ENCODE measurements around the gene LONRF3.

The LONRF3 gene

GRCh38 chrX:118974088-118974907 lies at the start of gene LONRF3:
Gene LONRF3, plus strand, starts transcription at chrX:118974618. Its CDS starts 163 bp downstream, at chrX:118974781.
- Mint-ChIP-seq H3K9me3 (no peaks in the 10 kb centered on the region), H3K4me1 (ENCODE audit: low read depth) (peaks cover 13% of the 10 kb centered on the region), H3K4me3 (peak within 1 kb of the TSS; percentile 93), H3K27ac (peak within 1 kb of the TSS; percentile 99), H3K27me3 (peaks cover 17% of the 10 kb centered on the region), H3K36me3 (ENCODE audit: low read depth) (no peaks in the 10 kb centered on the region)

- Mint-ChIP-seq H3K4me3 (no peak overlapping the region), H3K27ac (no peak overlapping the region), H3K4me1 (ENCODE audit: low read depth) (no peaks in the 10 kb centered on the region), H3K27me3 (no peaks in the 10 kb centered on the region), H3K9me3 (no peaks in the 10 kb centered on the region), H3K36me3 (ENCODE audit: low read depth) (no peaks in the 10 kb centered on the region)
These were observed 46.3 kb upstream of the LONRF3 start for GRCh38 chrX:118928151-118928550.

- Mint-ChIP-seq H3K36me3 (ENCODE audit: low read depth) (no peaks in the 10 kb centered on the region), H3K27me3 (no peaks in the 10 kb centered on the region), H3K9me3 (no peaks in the 10 kb centered on the region), H3K4me1 (ENCODE audit: low read depth) (no peaks in the 10 kb centered on the region), H3K27ac (no peak overlapping the region), H3K4me3 (no peak overlapping the region)
These were observed 39.1 kb upstream of the LONRF3 start for GRCh38 chrX:118935352-118935751.

GRCh38 chrX:118941147-118941546 lies 33.3 kb upstream of the LONRF3 start:
- H3K4me1 Mint-ChIP-seq (ENCODE audit: low read depth), result no peaks in the 10 kb centered on the region
- H3K9me3 Mint-ChIP-seq, result no peaks in the 10 kb centered on the region
- H3K27me3 Mint-ChIP-seq, result no peaks in the 10 kb centered on the region
- no peak overlapping the region for H3K27ac Mint-ChIP-seq
- no peak overlapping the region for H3K4me3 Mint-ChIP-seq
- H3K36me3 Mint-ChIP-seq (ENCODE audit: low read depth), result no peaks in the 10 kb centered on the region

- Mint-ChIP-seq H3K36me3 (ENCODE audit: low read depth) (no peaks in the 10 kb centered on the region), H3K9me3 (no peaks in the 10 kb centered on the region), H3K4me3 (no peak overlapping the region), H3K4me1 (ENCODE audit: low read depth) (no peaks in the 10 kb centered on the region), H3K27me3 (no peaks in the 10 kb centered on the region), H3K27ac (no peak overlapping the region)
These were observed 31.3 kb upstream of the LONRF3 start for GRCh38 chrX:118943102-118943501.

GRCh38 chrX:118945921-118946320 lies 28.5 kb upstream of the LONRF3 start:
- Mint-ChIP-seq H3K27ac (no peak overlapping the region), H3K4me3 (no peak overlapping the region), H3K4me1 (ENCODE audit: low read depth) (no peaks in the 10 kb centered on the region), H3K36me3 (ENCODE audit: low read depth) (no peaks in the 10 kb centered on the region), H3K9me3 (no peaks in the 10 kb centered on the region), H3K27me3 (no peaks in the 10 kb centered on the region)

- no peaks in the 10 kb centered on the region for H3K36me3 Mint-ChIP-seq (ENCODE audit: low read depth)
- no peaks in the 10 kb centered on the region for H3K27me3 Mint-ChIP-seq
- no peak overlapping the region for H3K27ac Mint-ChIP-seq
- no peaks in the 10 kb centered on the region for H3K9me3 Mint-ChIP-seq
- H3K4me3 Mint-ChIP-seq, result no peak overlapping the region
- H3K4me1 Mint-ChIP-seq (ENCODE audit: low read depth), result no peaks in the 10 kb centered on the region
These were observed 26.1 kb upstream of the LONRF3 start for GRCh38 chrX:118948270-118948669.

GRCh38 chrX:118961866-118962560 lies 12.4 kb upstream of the LONRF3 start:
- no peak overlapping the region for H3K4me3 Mint-ChIP-seq
- no peaks in the 10 kb centered on the region for H3K36me3 Mint-ChIP-seq (ENCODE audit: low read depth)
- no peaks in the 10 kb centered on the region for H3K27me3 Mint-ChIP-seq
- H3K9me3 Mint-ChIP-seq, result no peaks in the 10 kb centered on the region
- peaks cover 12% of the 10 kb centered on the region for H3K4me1 Mint-ChIP-seq (ENCODE audit: low read depth)
- H3K27ac Mint-ChIP-seq, result peak overlapping the region; percentile 40

GRCh38 chrX:118963159-118963558 lies 11.3 kb upstream of the LONRF3 start:
- no peaks in the 10 kb centered on the region for H3K9me3 Mint-ChIP-seq
- H3K36me3 Mint-ChIP-seq (ENCODE audit: low read depth), result no peaks in the 10 kb centered on the region
- no peaks in the 10 kb centered on the region for H3K27me3 Mint-ChIP-seq
- peaks cover 12% of the 10 kb centered on the region for H3K4me1 Mint-ChIP-seq (ENCODE audit: low read depth)
- H3K4me3 Mint-ChIP-seq, result no peak overlapping the region
- no peak overlapping the region for H3K27ac Mint-ChIP-seq

- no peak overlapping the region for H3K4me3 Mint-ChIP-seq
- H3K36me3 Mint-ChIP-seq (ENCODE audit: low read depth), result no peaks in the 10 kb centered on the region
- H3K4me1 Mint-ChIP-seq (ENCODE audit: low read depth), result peaks cover 12% of the 10 kb centered on the region
- no peaks in the 10 kb centered on the region for H3K9me3 Mint-ChIP-seq
- H3K27ac Mint-ChIP-seq, result no peak overlapping the region
- peaks cover 4% of the 10 kb centered on the region for H3K27me3 Mint-ChIP-seq
These were observed 10.2 kb upstream of the LONRF3 start for GRCh38 chrX:118964252-118964651.

GRCh38 chrX:118965395-118965794 lies 9.0 kb upstream of the LONRF3 start:
- H3K4me1 Mint-ChIP-seq (ENCODE audit: low read depth), result peaks cover 12% of the 10 kb centered on the region
- H3K9me3 Mint-ChIP-seq, result no peaks in the 10 kb centered on the region
- no peak overlapping the region for H3K27ac Mint-ChIP-seq
- H3K36me3 Mint-ChIP-seq (ENCODE audit: low read depth), result no peaks in the 10 kb centered on the region
- H3K27me3 Mint-ChIP-seq, result peaks cover 6% of the 10 kb centered on the region
- no peak overlapping the region for H3K4me3 Mint-ChIP-seq

- no peaks in the 10 kb centered on the region for H3K9me3 Mint-ChIP-seq
- no peak overlapping the region for H3K4me3 Mint-ChIP-seq
- peaks cover 16% of the 10 kb centered on the region for H3K27me3 Mint-ChIP-seq
- H3K36me3 Mint-ChIP-seq (ENCODE audit: low read depth), result no peaks in the 10 kb centered on the region
- peaks cover 4% of the 10 kb centered on the region for H3K4me1 Mint-ChIP-seq (ENCODE audit: low read depth)
- no peak overlapping the region for H3K27ac Mint-ChIP-seq
These were observed 6.4 kb upstream of the LONRF3 start for GRCh38 chrX:118968031-118968430.

GRCh38 chrX:118971552-118971951 lies 2.9 kb upstream of the LONRF3 start:
- Mint-ChIP-seq H3K27ac (no peak overlapping the region), H3K4me1 (ENCODE audit: low read depth) (peaks cover 5% of the 10 kb centered on the region), H3K4me3 (no peak overlapping the region), H3K36me3 (ENCODE audit: low read depth) (no peaks in the 10 kb centered on the region), H3K9me3 (no peaks in the 10 kb centered on the region), H3K27me3 (peaks cover 21% of the 10 kb centered on the region)

GRCh38 chrX:118973389-118974087 lies 880 bp upstream of the LONRF3 start:
- Mint-ChIP-seq H3K36me3 (ENCODE audit: low read depth) (no peaks in the 10 kb centered on the region), H3K9me3 (no peaks in the 10 kb centered on the region), H3K27ac (no peak overlapping the region), H3K27me3 (peaks cover 21% of the 10 kb centered on the region), H3K4me3 (no peak overlapping the region), H3K4me1 (ENCODE audit: low read depth) (peaks cover 13% of the 10 kb centered on the region)
